ENCODE data around the gene MOGAT1. TPM values are rescaled to one million over a fixed set of nuclear protein-coding genes. Genes with fewer than 3 reads are reported as not detected.

Gene MOGAT1
- total and polyA plus RNA-seq, 2 of the 13 experiments (the other 11 are each of a cell fraction or from before 2014, with no cell fraction given), result 0.98 to 4.3 TPM

DNA sequence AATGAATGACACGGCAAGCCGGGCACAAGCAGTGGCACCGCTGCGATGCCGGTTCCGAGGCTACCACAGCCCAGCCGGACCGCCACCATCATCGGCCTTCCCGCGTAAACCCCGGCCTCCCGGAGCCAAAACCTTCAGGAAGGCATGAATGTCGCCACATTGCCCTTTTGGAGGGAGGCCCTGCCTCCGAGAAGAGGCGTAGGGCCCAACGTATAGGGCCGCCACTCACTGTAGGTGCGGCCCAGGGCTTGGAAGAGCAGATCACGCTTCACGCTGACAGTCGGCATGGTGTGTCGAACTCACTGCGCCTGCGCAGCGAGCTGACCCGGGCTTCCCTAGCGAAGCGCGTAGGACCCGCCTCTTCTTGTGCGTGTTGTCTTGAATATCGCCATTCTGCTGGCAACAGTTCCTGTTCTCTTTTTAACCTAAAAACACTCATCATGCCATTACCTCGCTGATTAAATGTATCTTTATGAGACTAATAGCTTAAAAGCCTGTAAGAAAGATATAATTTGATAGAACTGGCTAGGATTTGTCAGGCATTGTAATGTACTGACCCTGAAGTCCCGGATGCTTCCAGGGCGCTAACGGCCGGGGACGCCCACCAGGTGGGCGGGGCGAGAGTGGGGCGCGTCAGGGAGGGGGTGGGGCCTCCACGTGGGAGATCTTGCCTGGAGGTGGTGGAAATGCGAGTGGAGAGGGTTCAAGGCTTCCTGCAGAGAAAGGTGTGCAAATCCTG, 15.5 kb upstream of the MOGAT1 start, which contains the start of gene FARSB (continued):
- TF ChIP-seq CHD4 (IDR thresholded peaks at IDR 0.05; ENCODE audit: borderline replicate concordance, low read length), result no peak
- TF ChIP-seq, protein P1, sequence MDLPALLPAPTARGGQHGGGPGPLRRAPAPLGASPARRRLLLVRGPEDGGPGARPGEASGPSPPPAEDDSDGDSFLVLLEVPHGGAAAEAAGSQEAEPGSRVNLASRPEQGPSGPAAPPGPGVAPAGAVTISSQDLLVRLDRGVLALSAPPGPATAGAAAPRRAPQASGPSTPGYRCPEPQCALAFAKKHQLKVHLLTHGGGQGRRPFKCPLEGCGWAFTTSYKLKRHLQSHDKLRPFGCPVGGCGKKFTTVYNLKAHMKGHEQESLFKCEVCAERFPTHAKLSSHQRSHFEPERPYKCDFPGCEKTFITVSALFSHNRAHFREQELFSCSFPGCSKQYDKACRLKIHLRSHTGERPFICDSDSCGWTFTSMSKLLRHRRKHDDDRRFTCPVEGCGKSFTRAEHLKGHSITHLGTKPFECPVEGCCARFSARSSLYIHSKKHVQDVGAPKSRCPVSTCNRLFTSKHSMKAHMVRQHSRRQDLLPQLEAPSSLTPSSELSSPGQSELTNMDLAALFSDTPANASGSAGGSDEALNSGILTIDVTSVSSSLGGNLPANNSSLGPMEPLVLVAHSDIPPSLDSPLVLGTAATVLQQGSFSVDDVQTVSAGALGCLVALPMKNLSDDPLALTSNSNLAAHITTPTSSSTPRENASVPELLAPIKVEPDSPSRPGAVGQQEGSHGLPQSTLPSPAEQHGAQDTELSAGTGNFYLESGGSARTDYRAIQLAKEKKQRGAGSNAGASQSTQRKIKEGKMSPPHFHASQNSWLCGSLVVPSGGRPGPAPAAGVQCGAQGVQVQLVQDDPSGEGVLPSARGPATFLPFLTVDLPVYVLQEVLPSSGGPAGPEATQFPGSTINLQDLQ (CRISPR knock-in tag; IDR thresholded peaks at IDR 0.05), result peak; percentile 58; the same call in 1 of the 2 replicates
- no peak for TF ChIP-seq ZNF615 (CRISPR knock-in tag; IDR thresholded peaks at IDR 0.05; ENCODE audit: borderline replicate concordance)
- no peak; the same call in 1 of the 2 replicates for TF ChIP-seq ZSCAN5A (CRISPR knock-in tag; IDR thresholded peaks at IDR 0.05; ENCODE audit: borderline replicate concordance)
- TF ChIP-seq MAZ (IDR thresholded peaks at IDR 0.05; ENCODE audit: borderline replicate concordance, low read depth, low read length), result peak; percentile 60; the same call in 1 of the 2 replicates
- peak; percentile 85 for TF ChIP-seq MAZ (CRISPR knock-in tag; IDR thresholded peaks at IDR 0.05; ENCODE audit: low read depth)
- peak; percentile 70; the same call in 1 of the 2 replicates for TF ChIP-seq HIVEP1 (CRISPR knock-in tag; IDR thresholded peaks at IDR 0.05)
- 0 out of 2 replicates have a peak, but pooled peaks have one; percentile 81 for TF ChIP-seq ZNF530 (CRISPR knock-in tag; IDR thresholded peaks at IDR 0.05; ENCODE audit: low read depth)
- TF ChIP-seq ZNF383 (CRISPR knock-in tag; IDR thresholded peaks at IDR 0.05; ENCODE audit: borderline replicate concordance), result 0 out of 2 replicates have a peak, but pooled peaks have one; percentile 61
- TF ChIP-seq MAFF (IDR thresholded peaks at IDR 0.05; ENCODE audit: low read depth, low read length), result no peak
- TF ChIP-seq EZH2 (conservative IDR thresholded peaks at IDR 0.05; ENCODE audit: low read depth, low read length), result no peak
- TF ChIP-seq TEAD3 (CRISPR knock-in tag; optimal IDR thresholded peaks at IDR 0.05; ENCODE audit: borderline replicate concordance), result no peak
- peak; percentile 75; the same call in 1 of the 2 replicates for TF ChIP-seq ZGPAT (CRISPR knock-in tag; IDR thresholded peaks at IDR 0.05)
- TF ChIP-seq MZF1 (CRISPR knock-in tag; IDR thresholded peaks at IDR 0.05; ENCODE audit: borderline replicate concordance), result 0 out of 2 replicates have a peak, but pooled peaks have one; percentile 19
- 0 out of 2 replicates have a peak, but pooled peaks have one; percentile 89 for TF ChIP-seq ZNF354B (CRISPR knock-in tag; IDR thresholded peaks at IDR 0.05)
- peak; percentile 89 for TF ChIP-seq KDM2A (CRISPR knock-in tag; IDR thresholded peaks at IDR 0.05; ENCODE audit: borderline replicate concordance, low read depth)
- TF ChIP-seq ZNF703 (CRISPR knock-in tag; IDR thresholded peaks at IDR 0.05; ENCODE audit: borderline replicate concordance), result no peak
- peak; percentile 78 for TF ChIP-seq HOMEZ (CRISPR knock-in tag; IDR thresholded peaks at IDR 0.05; ENCODE audit: low read depth)
- no peak for TF ChIP-seq ZBTB7B (CRISPR knock-in tag; IDR thresholded peaks at IDR 0.05)
- TF ChIP-seq ZEB1 (IDR thresholded peaks at IDR 0.05; ENCODE audit: insufficient replicate concordance, low read depth), result no peak
- peak; percentile 91; the same call in 1 of the 2 replicates for TF ChIP-seq ZZZ3 (CRISPR knock-in tag; IDR thresholded peaks at IDR 0.05; ENCODE audit: borderline replicate concordance)
- peak; percentile 71; the same call in 1 of the 2 replicates for TF ChIP-seq REXO4 (CRISPR knock-in tag; IDR thresholded peaks at IDR 0.05; ENCODE audit: borderline replicate concordance)

All from HepG2 (cell line).